ENCODE measurements around the gene TRMT61A.

The TRMT61A gene

GRCh38 chr14:103500148-103500990 lies 28.6 kb upstream of the TRMT61A start:
- TF ChIP-seq CTCF (IDR thresholded peaks at IDR 0.05; ENCODE audit: low read depth, low read length, missing control alignments): peak; percentile 97
- peak; percentile 70 for DNase-seq (ENCODE audit: low read depth)
- in situ Hi-C loops (cut with HindIII; ENCODE audit: low sequenced_read_pairs): no loop called here
- no peak overlapping the region for H3K4me3 ChIP-seq (ENCODE audit: low read depth, low read length)

- DNase-seq (ENCODE audit: low read depth): no peak
- in situ Hi-C loops (cut with HindIII; ENCODE audit: low sequenced_read_pairs): no loop called here
- no peak for TF ChIP-seq CTCF (IDR thresholded peaks at IDR 0.05; ENCODE audit: low read depth, low read length, missing control alignments)
- no peak overlapping the region for H3K4me3 ChIP-seq (ENCODE audit: low read depth, low read length)
These were observed 27.7 kb upstream of the TRMT61A start for GRCh38 chr14:103501041-103501870.

- TF ChIP-seq CTCF (IDR thresholded peaks at IDR 0.05; ENCODE audit: low read depth, low read length, missing control alignments): no peak
- no peak for DNase-seq (ENCODE audit: low read depth)
These were observed 26.9 kb upstream of the TRMT61A start for GRCh38 chr14:103501921-103502669.

GRCh38 chr14:103502877-103503276 lies 26.1 kb upstream of the TRMT61A start:
- in situ Hi-C loops (cut with HindIII; ENCODE audit: low sequenced_read_pairs): no loop called here
- no peak overlapping the region for H3K4me3 ChIP-seq (ENCODE audit: low read depth, low read length)
- no peak for TF ChIP-seq CTCF (IDR thresholded peaks at IDR 0.05; ENCODE audit: low read depth, low read length, missing control alignments)
- DNase-seq (ENCODE audit: low read depth): no peak

More at GRCh38 chr14:103501921-103502669, 26.9 kb upstream of the TRMT61A start:
- no peak overlapping the region for H3K4me3 ChIP-seq (ENCODE audit: low read depth, low read length)
- in situ Hi-C loops (cut with HindIII; ENCODE audit: low sequenced_read_pairs): no loop called here

- TF ChIP-seq CTCF (IDR thresholded peaks at IDR 0.05; ENCODE audit: low read depth, low read length, missing control alignments): no peak
- in situ Hi-C loops (cut with HindIII; ENCODE audit: low sequenced_read_pairs): no loop called here
- no peak for DNase-seq (ENCODE audit: low read depth)
- H3K4me3 ChIP-seq (ENCODE audit: low read depth, low read length): no peak overlapping the region
These were observed 25.7 kb upstream of the TRMT61A start for GRCh38 chr14:103503296-103503695.

GRCh38 chr14:103504991-103505565 lies 23.9 kb upstream of the TRMT61A start:
- no peak overlapping the region for H3K4me3 ChIP-seq (ENCODE audit: low read depth, low read length)
- DNase-seq (ENCODE audit: low read depth): no peak
- in situ Hi-C loops (cut with HindIII; ENCODE audit: low sequenced_read_pairs): no loop called here
- peak; percentile 32 for TF ChIP-seq CTCF (IDR thresholded peaks at IDR 0.05; ENCODE audit: low read depth, low read length, missing control alignments)

Measured in astrocyte of the cerebellum (primary cell).